Measurements from ENCODE around the gene SPDYC.

The SPDYC gene

DNA sequence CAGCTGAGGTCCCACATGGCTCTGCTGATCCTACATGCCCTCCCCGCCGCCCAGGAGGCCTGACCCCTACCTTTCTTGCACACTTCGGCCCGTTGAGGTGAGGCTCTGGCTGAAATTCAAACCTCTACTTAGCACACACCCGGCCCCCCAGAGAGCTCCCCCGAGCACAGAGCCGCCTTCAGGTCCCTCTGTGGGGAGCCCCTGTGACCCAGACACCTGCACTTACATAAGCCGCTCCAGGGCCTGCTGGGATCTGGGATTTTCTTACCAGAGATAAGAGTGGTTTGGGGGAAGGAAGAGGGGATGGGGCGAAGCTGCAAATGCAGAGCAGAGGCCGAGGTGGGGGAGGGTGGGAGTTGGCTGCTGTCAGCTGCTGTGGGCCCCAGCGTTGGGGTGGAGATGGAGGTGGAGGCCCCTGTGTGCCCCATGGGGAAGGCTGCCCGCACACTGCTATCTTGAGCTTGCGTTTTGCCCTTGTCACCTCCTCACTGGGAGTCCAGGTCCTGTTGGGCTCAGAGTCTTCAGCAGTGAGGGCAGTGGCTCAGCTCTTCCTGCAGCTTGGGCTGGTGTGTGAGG, 42.3 kb downstream of the SPDYC start:
- no peak for TF ChIP-seq GATA2 (IDR thresholded peaks at IDR 0.05; ENCODE audit: low read depth, low read length)

DNA sequence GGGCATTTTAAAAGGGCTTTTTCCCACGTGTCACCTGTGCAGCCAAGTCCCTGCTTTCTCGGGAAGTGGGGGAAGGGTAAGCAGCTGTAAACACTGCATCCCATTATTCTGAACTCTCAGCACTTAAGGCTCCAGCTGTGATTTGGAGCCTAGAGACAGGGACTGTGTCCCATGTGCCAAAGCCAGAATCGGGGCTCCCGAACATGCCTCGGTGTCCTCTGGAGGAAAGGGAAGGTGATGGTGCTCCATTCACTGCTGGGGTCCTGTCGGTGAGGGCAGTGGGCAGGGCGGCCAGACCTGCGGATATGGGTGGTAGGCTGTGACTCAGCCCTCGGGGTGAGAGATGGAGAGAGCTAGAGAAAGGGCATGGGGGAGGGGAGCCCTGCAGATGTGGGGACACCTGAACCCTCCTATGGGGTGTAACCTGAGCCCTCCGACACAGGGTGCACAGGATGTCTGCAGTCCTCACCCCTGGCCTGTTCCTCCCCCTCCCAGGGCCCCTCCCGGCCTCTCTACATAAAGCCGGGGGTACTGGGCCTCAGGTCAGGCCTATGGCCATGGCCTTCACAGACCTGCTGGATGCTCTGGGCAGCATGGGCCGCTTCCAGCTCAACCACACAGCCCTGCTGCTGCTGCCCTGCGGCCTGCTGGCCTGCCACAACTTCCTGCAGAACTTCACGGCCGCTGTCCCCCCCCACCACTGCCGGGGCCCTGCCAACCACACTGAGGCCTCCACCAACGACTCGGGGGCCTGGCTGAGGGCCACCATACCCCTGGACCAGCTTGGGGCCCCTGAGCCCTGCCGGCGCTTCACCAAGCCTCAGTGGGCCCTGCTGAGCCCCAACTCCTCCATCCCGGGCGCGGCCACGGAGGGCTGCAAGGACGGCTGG, 43.5 kb downstream of the SPDYC start:
- TF ChIP-seq GATA2 (IDR thresholded peaks at IDR 0.05; ENCODE audit: low read depth, low read length) (no peak), GATA3 (IDR thresholded peaks at IDR 0.05; ENCODE audit: low read depth, low read length) (no peak)

DNA sequence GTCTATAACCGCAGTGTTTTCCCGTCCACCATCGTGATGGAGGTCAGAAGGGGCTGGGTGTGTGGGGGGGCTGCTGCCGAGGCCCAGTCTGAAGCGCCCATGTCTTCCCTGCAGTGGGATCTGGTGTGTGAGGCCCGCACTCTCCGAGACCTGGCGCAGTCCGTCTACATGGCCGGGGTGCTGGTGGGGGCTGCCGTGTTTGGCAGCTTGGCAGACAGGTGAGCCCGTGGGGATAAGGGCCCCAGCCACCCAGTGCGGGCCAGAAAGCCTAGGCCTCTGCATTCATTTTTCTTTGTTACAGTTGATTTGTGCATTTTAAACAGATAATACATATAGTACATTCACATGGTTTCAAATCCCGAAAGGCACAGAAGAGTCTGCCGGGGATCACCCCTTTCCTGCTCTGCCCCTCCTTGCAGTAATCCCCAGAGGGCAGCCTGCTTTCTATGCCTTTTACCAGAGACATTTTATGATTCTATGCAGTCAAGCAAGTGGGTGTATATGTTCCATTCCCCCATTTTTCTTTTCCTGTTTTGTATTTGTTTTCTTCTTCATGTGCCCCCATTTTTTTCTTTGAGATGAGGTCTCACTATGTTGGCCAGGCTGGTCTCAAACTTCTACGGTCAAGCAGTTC, 44.3 kb downstream of the SPDYC start:
- TF ChIP-seq GATA2 (IDR thresholded peaks at IDR 0.05; ENCODE audit: low read depth, low read length) (no peak), GATA3 (IDR thresholded peaks at IDR 0.05; ENCODE audit: low read depth, low read length) (no peak)

DNA sequence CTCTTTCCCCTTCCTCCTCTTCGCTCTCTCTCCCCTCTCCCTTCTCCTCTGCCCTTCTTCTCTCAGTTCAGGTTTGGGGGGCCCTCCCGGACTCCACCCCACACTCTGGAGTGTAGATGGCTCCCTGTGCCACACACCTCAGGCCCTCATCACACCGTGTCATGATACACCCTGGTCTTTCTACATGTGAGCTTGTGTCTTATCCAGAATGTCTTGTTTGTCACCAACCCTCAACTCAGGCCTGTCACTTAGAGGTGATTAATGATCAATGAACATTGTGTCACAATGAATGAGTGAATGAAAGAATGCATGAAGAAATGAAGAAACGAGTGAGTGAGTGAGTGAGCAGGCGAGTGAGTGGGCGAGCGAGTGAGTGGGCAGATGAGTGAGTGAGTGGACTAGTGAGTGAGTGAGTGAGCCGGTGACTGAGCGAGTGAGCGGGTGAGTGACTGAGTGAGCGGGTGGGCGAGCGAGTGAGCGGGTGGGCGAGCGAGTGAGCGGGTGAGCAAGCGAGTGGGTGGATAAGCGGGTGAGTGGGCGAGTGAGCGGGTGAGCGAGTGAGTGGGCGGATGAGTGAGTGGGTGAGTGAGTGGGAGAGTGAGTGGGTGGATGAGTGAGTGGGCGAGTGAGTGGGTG, 45.5 kb downstream of the SPDYC start:
- TF ChIP-seq GATA3 (IDR thresholded peaks at IDR 0.05; ENCODE audit: low read depth, low read length) (no peak), GATA2 (IDR thresholded peaks at IDR 0.05; ENCODE audit: low read depth, low read length) (no peak)

DNA sequence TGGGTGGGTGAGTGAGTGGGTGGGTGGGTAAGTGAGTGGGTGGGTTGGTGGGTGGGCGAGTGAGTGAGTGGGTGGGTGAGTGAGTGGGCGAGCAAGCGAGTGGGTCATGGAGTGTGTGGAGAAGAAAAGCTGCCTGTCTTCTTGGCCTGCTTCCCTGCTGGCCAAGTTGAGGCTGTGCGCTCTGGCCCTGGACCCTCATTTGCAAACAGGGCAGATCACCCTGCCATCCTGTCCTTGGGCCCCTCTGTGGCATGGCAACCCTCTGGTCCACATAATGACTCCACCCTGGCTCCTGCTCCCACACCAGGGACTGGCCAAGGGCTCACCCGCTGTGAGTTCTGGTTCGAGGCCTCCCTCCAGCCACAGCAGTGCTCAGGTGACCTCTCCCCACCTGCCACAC, 46.8 kb downstream of the SPDYC start:
- TF ChIP-seq GATA3 (IDR thresholded peaks at IDR 0.05; ENCODE audit: low read depth, low read length) = no peak
- no peak for TF ChIP-seq GATA2 (IDR thresholded peaks at IDR 0.05; ENCODE audit: low read depth, low read length)

DNA sequence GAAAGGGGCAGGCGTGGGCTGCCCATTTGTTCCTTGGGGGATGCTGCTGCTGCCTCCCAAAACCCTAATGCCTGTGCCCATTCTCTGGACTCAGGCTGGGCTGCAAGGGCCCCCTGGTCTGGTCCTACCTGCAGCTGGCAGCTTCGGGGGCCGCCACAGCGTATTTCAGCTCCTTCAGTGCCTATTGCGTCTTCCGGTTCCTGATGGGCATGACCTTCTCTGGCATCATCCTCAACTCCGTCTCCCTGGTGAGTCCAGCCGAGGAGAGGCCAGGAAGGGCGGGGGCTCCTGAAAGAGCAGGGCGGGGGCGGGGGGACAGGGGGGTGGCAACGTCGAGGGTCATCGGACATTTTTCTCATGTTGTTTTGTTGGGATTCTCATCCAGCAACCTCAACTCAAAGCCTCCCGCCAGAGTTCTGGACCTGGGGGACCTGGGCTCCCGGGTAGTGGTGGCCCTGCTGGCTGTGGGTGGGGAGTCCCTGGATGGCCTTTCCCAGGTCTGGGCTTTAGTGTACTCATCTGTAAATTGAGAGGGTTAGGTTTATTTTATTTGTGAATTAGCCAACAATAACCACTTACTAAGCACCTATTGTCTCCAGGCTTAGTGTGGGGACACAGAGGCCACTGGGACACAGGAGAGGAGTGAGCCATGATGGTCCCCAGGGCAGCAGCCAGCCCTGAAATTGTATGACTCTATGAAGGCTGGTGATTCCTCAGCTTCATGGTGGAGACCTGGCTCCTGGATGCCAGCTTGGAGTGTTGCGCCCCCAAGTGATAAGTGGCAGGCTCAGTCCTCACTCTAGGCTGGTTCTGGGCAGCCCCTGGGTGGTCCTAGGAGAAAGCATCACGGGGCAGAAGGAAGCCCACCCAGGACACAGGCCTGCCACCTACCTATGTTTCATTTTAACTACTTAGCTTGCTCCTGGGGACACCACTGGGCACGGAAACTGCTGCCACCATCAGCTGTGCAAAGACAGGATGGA, 47.7 kb downstream of the SPDYC start:
- TF ChIP-seq GATA2 (IDR thresholded peaks at IDR 0.05; ENCODE audit: low read depth, low read length) (no peak), GATA3 (IDR thresholded peaks at IDR 0.05; ENCODE audit: low read depth, low read length) (no peak)

DNA sequence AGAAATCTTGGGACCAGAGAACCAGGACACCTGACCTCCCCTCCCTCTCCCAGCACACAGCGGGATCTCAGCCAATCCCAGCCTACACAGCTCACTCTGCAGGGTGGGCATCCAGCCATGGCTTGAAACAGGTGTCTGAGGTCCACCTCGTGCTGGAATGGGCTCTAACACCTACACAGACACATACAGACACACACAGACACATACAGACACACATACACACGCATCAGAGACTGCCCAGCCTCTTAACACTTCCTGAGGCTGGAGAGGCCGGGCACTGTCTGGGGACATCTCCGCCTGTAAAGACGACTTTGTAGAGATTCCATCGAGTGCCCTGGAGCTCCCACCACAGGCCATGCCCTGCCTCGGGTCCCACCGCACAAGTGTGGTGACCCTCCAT, 48.4 kb downstream of the SPDYC start:
- TF ChIP-seq GATA3 (IDR thresholded peaks at IDR 0.05; ENCODE audit: low read depth, low read length) = no peak
- TF ChIP-seq GATA2 (IDR thresholded peaks at IDR 0.05; ENCODE audit: low read depth, low read length) = no peak

DNA sequence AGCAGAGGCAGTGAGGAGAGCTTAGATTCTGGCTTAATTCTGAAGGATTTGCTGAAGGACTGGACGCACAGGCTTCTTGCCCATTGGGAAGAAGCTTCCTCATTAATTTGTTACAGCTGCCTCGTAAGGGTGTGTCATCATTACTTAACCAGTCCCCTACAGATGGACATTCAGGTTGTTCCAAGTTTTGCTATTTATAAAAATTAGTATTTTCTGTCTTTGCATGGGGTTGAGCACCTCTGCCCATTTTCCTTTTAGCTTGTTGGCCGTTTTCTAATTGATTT, 49.8 kb downstream of the SPDYC start:
- TF ChIP-seq GATA2 (IDR thresholded peaks at IDR 0.05; ENCODE audit: low read depth, low read length) (no peak), GATA3 (IDR thresholded peaks at IDR 0.05; ENCODE audit: low read depth, low read length) (no peak)

DNA sequence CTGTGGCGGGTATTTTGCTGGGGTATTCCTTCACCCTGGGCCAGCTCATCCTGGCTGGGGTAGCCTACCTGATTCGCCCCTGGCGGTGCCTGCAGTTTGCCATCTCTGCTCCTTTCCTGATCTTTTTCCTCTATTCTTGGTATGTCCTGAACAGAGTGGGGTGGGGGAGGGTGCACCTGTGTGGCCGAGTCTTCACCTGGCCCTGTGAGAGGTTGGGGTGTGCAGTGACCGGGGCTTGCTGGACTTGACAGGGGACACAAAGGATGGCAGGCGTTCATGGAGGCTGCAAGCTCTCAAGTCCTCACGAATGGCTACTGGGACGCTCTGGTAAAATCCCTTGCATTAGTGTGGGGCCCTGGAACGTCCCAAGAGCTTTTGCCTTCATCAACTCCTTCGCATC, 51.0 kb downstream of the SPDYC start:
- TF ChIP-seq GATA3 (IDR thresholded peaks at IDR 0.05; ENCODE audit: low read depth, low read length) = no peak
- no peak for TF ChIP-seq GATA2 (IDR thresholded peaks at IDR 0.05; ENCODE audit: low read depth, low read length)

Measured in SH-SY5Y (cell line).